Measurements from ENCODE around the gene MACROH2A1.

MACROH2A1 gene

GRCh38 chr5:135313405-135313804 lies 85.6 kb downstream of the MACROH2A1 start:
- no peak for DNase-seq

GRCh38 chr5:135312255-135312935 lies 86.6 kb downstream of the MACROH2A1 start:
- DNase-seq: no peak

- no peak for DNase-seq
Measured at GRCh38 chr5:135310328-135310989, 88.6 kb downstream of the MACROH2A1 start.

- no peak for DNase-seq
Measured at GRCh38 chr5:135309391-135310327, 89.4 kb downstream of the MACROH2A1 start.

- DNase-seq: no peak
Measured at GRCh38 chr5:135308752-135309151, 90.3 kb downstream of the MACROH2A1 start.

- DNase-seq: no peak
Measured at GRCh38 chr5:135308245-135308644, 90.8 kb downstream of the MACROH2A1 start.

GRCh38 chr5:135307143-135307903 lies 91.7 kb downstream of the MACROH2A1 start:
- no peak for DNase-seq

GRCh38 chr5:135306557-135306956 lies 92.5 kb downstream of the MACROH2A1 start:
- no peak for DNase-seq

GRCh38 chr5:135304352-135305221 lies 94.4 kb downstream of the MACROH2A1 start:
- DNase-seq: no peak

GRCh38 chr5:135303582-135304173 lies 95.4 kb downstream of the MACROH2A1 start:
- no peak for DNase-seq

GRCh38 chr5:135296900-135297816 lies 101.9 kb downstream of the MACROH2A1 start:
- DNase-seq: no peak

- no peak for DNase-seq
Measured at GRCh38 chr5:135295852-135296251, 103.2 kb downstream of the MACROH2A1 start.

- DNase-seq: no peak
Measured at GRCh38 chr5:135294793-135295192, 104.2 kb downstream of the MACROH2A1 start.

GRCh38 chr5:135289651-135290050 lies 109.4 kb downstream of the MACROH2A1 start:
- DNase-seq: no peak

GRCh38 chr5:135287551-135287950 lies 111.5 kb downstream of the MACROH2A1 start:
- no peak for DNase-seq
